Glomerular visceral epithelial cell (primary cell): ENCODE data around the gene ZFP64.
"Not testable (repeated sequence)": the region's sequence is repeated elsewhere in the genome, so short reads cannot be mapped to it uniquely, and the experiment has no call there.

Experiments
- DNase-seq: peaks from one replicate; pipeline ENCODE4 v3.0.0-alpha.2; 2016; ENCODE audit errors: extremely low spot score

Gene ZFP64

DNA sequence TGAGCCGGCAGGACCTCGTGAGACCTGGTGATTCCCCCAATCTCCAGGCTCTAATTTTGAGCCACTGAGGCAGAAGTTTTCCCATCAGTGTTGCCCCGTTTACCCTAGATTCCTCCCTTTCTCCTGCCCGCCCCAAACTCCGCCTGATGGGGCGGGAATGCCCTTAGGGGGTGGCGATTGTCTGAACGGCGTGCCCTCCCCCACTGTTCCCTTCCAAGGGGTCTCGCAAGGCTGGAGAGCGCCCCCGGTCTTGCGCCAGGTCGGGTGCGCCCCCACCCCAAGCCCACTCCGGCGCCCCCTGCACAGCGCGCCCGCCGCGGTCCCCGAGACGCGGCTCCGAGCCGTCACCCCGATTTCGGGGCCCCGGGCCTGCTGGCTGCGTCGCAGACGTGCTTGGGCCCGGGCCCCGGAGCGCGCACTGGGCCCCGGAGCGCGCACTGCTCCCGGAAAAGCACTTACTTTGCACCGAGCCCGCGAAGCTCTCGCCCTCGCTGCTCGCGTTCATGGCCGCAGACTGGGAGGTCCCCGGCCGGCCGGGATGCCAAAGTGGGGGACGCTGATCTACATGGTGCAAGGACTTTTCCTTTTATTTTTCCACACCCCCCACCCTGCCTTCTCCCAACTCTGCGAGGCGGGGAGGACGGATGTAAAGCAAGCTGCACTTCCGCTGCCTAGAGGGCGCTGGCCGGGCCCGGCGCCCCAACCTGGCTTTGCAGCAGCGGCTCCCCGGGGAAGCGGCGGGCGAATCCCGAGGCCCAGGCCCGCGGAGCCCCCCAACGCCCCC is at the start of gene ZFP64:
ZFP64 (minus strand) TSS at position 648 of the 784 bp plus-strand sequence; CDS start at position 505, 143 bp downstream.
- DNase-seq: peak; percentile 79

DNA sequence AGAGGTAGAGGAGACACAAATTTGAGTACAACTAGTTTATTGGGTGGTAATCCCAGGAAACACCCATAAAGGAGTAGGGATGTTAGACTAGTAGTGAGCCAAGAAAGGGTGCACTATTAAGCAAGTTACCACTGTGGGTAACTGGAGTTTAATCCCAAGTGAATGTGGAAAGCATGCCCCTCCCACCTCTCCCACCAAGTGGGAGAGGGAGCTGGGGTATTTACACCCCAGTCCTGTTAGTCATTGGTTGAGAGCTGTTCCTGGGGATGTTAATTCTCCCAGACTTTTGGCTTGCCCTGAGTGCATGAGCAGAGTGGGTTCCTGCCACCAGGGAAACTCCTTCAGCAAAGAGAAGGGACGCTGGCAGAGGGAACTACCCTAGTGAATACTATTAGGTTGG is 49.2 kb upstream of the ZFP64 start:
- DNase-seq: no peak

DNA sequence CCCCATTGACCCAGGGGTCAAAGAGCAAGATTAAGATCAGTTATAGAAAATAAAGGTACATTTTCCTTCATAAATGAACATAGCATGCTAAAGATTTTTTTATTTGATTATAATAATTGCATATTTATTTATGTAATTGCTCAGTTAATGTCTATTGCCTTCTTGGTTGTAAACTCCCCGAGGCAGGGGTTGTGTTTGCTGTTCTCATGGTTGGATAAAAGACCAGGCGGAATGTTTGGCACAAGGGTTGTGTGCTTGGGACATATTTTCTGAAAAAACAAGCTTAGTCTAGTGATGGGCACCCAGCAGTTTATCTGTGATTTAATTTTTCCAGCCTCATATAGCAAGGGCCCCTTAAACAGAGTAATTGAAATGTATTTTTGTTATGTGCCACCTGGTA is 47.5 kb upstream of the ZFP64 start:
- DNase-seq: no peak

DNA sequence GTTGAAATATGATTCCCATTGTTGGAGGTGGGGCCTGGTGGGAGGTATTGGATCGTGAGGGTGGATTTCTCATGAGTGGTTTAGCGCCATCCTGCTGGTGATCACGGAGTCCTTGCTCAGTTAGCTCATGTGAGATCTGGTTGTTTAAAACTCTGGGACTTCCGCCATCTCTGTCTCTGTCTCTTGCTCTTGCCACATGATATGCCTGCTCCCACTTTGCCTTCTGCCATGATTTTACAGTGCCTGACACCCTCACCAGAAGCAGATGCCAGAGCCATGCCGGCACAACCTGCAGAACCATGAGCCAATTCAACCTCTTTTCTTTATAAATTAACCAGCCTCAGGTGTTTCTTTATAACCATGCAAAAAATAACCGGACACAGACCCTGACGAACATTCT is 44.7 kb upstream of the ZFP64 start:
- no peak for DNase-seq

DNA sequence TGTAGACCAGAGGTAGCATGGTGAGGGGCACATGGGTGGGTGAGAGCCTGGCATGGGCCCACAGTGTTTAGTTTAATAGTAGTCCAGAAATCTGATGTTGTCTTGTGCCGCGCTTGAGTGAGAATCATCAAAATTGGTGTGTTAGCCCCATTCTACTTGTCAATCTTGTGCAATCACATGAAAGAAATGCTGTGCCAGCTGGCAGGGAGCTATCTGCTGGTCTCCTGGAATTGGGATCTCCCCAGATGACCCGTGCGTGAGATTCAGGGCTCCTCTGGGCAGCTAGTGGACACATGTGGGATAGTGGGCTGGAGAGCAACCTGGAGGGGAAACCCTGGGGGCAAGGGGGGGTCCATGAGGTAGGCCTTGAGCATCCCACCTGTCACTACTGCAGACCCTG is 43.5 kb upstream of the ZFP64 start:
- DNase-seq: no peak

DNA sequence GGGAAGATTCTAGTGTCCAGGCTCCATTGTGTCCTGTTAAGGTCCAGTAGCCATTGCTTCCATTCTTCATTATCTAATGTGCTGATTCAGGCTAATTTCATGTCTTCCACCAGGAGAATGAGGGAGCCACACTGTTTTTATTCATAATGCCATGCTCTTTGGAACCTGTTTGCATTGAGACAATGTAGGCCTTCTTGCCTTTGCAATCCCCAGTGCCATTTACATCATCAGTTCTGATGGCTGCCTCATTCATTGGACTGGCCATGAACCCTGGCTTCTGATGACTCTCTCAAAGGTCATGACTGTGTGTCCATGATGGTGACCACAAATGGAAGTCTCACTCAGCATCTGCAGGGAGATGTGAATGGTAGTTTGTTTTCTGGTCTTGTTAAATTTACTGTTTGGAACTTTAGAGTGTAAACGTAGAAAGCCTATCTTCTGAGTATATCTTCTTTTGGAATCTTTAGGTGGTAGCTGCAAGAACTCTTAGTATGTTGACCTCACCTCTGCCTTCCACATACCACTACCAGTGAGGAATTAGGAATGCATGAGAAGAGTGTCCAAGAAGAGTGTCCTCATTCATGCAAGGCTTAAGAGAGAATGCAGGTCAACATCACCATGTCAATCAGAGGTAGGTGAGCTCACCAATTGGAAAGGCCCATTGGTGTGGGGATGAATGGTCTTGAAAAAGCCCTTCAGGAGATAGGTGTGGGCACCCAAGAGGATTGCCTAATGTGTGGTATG is 42.9 kb upstream of the ZFP64 start:
- no peak for DNase-seq

DNA sequence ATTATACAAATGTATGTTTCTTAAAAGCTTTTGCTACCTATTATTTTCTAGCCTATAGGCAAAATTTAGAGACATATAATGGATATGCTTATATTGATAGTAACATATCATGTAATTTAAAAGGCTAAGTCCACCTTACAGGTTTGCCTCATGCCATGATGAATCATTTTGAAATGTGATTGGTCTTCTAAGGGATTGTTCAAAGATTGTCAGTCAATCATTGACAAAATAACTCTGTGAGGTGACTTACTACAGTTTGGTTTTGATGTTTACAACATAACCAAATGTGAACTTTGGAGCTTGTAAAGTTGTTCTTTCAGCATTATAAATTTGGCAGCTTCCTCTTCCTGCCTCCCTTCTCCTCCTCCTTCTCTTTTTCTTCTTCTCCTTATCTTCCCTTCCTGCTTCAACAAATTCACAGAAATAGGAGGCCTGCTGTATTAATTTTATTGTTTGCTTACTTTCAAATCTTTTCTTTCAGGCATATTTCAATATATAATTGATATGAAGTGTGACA is 39.7 kb upstream of the ZFP64 start:
- no peak for DNase-seq

DNA sequence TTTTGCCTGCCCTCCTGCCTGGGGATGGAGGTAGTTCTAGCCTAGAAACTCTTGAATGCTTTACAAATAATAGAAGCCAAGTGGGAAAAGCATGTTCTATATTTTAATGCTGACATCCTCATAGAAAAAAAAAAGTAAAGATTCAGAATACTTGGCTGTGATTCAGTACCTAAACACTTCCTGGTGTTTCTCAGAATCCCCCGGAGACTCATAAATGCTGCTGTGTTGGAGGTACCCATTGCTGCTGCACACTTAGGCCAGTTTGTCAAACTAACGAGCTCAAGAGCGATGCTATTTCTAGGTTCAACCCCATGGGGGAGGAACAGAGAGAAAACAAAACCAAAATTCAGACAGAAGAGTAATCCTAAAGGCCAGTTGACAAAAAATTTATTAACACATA is 38.8 kb upstream of the ZFP64 start:
- DNase-seq: no peak

DNA sequence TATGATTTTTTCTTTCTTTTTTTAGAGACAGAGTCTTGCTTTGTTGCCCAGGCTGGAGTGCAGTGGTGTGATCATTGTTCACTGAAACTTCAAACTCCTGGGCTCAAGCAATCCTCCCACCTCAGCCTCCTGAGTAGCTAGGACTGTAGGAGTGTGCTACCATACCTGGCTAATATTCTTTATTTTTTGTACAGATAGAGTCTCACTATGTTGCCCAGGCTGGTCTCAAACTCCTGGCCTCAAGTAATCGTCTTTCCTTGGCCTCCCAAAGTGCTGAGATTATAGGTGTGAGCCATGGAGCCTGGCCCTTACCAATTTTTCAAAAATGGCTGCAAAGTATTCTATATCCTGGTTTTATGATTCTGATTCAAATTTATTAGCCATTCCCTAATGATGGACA is 37.8 kb upstream of the ZFP64 start:
- not testable (repeated sequence) for DNase-seq

DNA sequence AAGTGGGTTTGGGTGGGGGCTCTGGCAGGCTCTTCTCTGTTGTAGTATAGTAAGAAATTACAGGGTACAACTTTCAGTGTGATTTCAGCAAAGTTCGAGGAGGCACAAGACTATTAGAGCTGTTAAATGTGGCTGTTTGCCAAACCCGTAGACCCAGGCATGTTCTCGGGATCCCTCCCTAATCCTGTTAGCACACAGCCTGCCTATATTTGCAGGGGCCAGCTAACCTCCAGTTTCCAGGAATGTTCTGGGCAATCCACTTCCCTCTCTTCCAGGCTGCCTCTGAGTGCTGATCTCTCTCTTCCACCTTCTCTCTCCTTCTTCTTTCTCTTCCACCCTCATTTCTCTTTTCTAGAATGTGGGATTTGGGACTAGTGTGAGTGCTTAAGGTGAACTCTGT is 34.8 kb upstream of the ZFP64 start:
- no peak for DNase-seq

DNA sequence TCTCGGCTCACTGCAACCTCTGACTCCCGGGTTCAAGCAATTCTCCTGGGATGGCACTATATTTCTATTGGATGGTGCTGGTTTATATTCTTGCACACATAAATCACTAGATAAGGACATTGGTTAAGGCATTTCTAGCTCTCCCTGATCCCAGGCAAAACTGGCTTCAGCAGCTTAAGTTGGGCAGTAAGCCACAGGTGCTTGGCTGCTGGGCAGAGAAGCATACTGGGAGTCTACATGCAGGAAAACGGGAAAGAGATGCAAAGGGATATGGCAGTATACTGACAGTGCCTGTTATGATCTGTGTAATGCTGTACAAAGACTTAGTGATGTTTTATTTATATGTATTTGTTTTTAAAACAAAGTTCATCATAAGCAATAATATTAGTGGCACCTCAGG is 33.3 kb upstream of the ZFP64 start:
- no peak for DNase-seq

DNA sequence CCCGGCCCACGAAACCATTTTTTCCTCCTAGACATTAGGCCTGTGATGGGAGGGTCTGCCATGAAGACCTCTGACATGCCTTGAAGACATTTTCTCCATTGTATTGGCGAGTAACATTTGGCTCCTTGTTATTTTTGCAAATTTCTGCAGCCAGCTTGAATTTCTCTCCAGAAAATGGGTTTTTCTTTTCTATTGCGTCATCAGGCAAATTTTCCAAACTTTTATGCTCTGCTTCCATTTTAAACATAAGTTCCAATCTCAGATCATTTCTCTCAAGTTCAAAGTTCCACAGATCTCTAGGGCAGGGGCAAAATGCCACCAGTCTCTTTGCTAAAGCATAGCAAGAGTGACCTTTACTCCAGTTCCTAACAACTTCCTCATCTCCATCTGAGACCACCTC is 29.8 kb upstream of the ZFP64 start:
- DNase-seq: not testable (repeated sequence)

DNA sequence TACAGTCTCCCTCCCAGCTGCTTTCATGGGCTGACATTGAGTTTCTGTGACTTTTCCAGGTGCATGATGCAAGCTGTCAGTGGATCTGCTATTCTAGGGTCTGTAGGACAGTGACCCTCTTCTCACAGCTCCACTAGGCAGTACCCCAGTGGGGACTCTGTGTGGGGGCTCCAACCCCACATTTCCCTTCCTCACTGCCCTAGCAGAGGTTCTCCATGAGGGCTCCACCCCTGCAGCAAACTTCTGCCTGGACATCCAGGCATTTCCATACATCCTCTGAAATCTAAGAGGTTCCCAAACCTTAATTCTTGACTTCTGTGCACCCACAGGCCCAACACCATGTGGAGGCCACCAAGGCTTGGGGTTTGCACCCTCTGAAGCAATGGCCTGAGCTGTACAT is 29.3 kb upstream of the ZFP64 start:
- DNase-seq: not testable (repeated sequence)

DNA sequence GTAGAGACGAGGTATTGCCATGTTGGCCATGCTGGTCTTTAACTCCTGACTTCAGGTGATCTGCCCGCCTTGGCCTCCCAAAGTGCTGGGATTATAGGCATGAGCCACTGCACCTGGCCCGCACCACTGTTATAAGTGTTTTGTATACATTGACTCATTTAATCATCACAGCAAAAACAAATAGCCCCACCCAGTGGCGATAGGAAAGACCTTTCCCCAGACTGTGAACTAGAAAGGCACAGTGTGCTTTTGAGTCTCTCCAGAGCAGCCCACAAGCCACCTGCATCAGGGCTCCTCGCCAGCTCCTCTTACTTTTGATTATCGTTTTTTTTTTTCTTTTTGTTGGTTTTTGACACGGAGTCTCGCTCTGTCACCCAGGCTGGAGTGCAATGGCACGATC is 27.9 kb upstream of the ZFP64 start:
- no peak for DNase-seq

DNA sequence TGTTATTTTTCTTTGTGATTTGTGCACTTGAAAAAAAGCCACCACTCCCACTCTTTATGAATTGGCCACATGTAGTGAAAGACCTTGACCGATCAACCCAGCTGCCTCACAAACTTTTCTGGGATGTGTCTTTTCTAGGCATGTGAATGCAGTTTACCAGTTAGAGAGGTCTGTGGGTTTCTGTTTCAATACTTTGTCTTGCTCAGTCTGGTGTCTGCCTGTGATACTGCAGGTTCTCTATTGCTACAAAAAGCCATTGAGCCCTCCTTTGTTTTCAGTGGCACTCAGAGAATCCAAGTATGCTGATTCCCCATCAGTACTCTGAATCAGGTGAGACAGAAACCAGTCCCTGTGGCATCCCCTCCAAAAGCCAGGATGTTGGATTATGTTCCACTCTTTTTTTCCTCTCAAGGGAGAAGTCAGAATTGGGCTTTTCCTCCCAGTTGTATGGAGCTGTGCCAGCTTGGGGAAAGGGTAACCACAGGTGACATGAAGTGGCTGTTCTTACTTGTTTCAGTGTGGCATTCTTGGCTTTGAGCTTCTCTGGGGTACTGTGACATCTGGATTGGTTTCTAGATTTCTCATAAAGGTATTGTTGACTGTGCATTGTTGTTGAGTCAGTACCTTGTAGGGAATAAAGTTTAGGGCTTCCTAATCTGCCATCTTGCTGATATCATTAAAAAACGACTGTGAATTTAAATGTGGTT is 26.3 kb upstream of the ZFP64 start:
- no peak for DNase-seq

DNA sequence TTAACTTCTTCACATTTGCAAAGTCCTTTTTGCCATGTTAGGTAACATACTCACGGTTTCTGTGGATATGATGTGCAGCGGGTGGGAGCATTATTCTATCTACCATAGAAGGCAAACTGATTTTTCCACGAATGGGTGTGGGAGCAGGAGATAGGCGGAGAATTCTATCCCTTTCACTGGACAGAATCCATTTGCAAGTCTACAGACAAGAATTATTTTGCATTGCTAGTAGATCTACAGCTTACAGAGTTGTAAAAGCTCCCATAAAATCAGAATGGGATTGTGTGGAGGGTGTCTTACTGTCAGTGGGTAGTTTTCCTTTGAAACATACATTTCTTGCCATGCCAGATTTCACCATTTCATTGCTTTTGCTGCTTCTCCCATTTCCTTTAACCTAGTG is 22.4 kb upstream of the ZFP64 start:
- no peak for DNase-seq

DNA sequence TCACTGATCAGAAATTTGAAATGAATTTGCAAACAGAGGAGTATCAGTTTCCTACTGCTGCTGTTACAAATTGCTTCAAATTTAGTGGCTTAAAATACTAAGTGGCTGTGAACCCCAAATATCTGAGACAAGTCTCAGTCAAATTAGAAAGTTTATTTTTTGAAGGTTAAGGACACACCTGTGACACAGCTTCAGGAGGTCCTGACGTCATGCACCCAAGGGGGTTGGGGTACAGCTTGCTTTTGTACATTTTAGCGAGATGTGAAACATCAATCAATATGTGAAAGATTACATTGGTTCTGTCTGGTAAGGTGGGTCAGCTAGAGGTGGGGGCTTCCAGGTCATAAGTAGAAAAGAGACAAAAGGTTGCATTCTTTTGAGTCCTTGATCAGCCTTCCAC is 21.4 kb upstream of the ZFP64 start:
- DNase-seq: no peak

DNA sequence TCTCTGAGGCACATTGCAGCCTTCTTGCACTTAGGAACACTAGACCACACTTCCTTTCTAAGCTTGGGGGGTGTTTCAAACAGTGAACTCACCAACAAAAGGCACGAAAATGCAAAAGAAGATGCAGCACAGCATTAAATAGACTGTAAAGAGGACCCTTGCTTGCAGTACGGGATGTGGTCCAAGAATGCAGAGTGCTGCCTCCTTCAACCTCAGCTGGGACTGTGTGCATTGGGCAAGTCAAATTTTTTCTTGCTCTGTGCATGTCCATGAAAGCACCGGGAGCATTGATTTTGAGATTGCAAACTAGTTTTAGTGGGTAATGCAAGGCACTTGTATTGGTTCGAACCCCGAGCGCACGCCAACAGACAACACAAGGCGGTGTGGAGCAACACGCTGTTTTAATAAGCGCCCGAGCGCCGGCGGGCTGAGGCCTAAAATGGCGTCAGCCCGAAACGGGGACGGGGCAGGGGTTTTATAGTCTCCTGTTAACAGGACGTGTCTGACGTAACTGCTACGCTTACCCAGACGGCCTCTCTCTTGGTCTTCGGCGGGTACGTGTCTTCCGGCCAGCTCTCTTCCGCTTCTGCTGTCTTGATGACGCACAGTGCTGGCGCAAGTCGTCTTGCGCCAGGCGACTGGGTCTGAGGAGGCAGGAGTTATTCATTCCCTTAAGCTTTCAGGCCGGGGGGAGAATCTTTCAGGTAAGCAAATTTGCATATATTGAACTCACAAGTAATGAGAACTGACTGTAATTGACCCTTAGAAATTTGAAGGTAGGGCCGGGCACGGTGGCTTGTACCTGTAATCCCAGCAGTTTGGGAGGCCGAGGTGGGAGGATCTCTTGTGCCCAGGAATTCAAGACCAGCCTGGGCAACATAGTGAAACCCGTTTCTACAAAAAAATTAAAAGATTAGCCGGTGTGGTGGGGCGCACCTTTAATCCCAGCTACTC is 18.7 kb upstream of the ZFP64 start:
- no peak for DNase-seq

DNA sequence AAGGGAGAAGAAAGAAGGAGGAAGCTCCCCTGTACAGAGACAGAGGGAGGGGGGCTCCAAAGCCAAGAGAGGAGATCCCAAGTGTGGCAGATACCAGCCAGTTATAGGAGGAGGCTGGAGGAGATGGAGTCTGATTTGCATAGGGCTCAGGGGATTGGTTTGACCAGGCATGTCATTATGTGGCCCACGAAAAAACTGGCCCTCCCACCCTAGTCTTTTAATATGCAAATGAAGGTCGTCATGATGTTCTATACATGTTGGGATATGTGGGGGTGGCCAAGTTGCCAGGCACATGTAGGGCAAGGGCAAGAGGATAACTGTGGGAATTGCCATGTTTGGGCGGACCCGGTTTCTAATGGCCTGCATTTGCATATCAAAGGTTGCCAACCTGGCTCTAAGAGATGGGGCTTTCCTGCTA is 17.6 kb upstream of the ZFP64 start:
- DNase-seq: no peak

DNA sequence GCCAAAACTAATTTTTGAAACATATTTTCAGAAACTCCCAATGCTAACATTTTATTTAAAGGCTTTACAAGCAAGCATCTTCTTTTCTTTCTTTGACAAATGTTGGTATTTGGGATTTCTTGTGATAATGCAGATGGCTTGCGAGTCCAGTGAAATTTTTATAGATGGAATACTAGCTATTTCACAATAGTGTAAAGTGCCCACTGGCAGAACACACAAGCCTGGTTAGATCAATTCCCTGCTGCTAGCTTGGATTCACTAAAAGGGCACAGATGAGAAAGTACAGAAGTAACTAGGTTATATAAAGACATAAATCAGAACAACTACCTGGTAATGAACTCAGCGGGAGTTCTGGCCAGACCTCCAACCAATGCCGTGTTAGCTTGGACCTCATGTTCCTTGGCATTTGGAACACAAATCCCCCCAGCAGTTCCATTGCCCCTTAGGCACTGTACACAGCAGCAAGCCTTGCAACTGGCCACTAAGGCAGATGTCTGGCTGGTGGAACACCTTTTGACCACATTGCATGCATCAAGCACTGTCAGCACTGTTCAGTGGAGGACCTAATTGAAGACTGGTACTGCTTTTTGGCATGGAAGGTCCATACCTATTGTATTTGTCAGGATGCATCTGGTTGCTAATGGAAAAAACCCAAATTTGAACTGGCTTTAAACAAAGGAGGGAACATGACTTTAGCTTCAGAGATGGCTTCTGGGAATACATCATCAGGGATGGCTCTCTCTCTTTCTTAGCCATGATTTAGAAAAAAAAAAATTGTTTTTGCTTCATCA is 15.6 kb upstream of the ZFP64 start:
- DNase-seq: no peak

DNA sequence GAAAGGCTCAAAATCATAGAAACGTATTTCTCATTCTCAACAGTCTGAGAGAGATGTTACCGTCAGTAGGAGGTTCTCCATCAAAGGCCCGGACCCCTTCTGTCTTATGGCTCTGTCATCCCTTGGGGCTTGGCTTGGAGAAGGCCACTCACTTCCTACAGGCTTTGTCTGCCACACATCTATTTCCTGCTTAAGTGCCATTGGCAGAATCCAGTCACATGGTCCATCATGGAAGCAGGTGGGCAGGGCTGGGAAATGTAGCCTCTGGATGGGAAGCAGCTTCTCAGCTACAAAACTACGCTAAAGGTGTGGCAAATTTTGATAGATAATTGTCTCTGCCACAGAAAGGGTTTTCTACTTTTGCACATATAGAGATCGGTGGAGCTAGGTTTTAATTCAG is 12.6 kb upstream of the ZFP64 start:
- DNase-seq: no peak
